SK-N-SH treated with all-trans-retinoic acid at 6 μM for 48 hours (cell line): Measurements from ENCODE around the gene ROBO2.

Experiments used
- ATAC-seq: fragments of 200-7000 bp; cut with Tn5 transposase; 3 replicates; pipeline ENCODE4 v1.9.1; 2020; ENCODE audit warnings: mild to moderate bottlenecking, moderate library complexity
- BACH2 ChIP-seq: fragments of 250-450 bp; sonication (Bioruptor Pico); IDR thresholded peaks from 2 replicates; pipeline ENCODE4 v1.9.0; 2021; ENCODE audit warnings: mild to moderate bottlenecking, borderline replicate concordance
- CSDC2 ChIP-seq: fragments of 250-450 bp; sonication (Bioruptor Pico); IDR thresholded peaks from 2 replicates; pipeline ENCODE4 v1.5.0; 2020; ENCODE audit warnings: mild to moderate bottlenecking, moderate library complexity
- ESRRG ChIP-seq: fragments of 250-450 bp; sonication (Bioruptor Pico); IDR thresholded peaks from 2 replicates; pipeline ENCODE4 v1.6.1; 2021; ENCODE audit warnings: mild to moderate bottlenecking
- GLIS3 ChIP-seq: fragments of 250-450 bp; sonication (Bioruptor Pico); IDR thresholded peaks from 2 replicates; pipeline ENCODE4 v1.5.0; 2020; ENCODE audit warnings: mild to moderate bottlenecking, moderate library complexity
- ISL1 ChIP-seq: fragments of 250-450 bp; sonication (Bioruptor Pico); IDR thresholded peaks from 2 replicates; pipeline ENCODE4 v2.1.2; 2022; ENCODE audit warnings: mild to moderate bottlenecking, moderate library complexity
- OSR1 ChIP-seq: fragments of 250-450 bp; sonication (Bioruptor Pico); IDR thresholded peaks from 2 replicates; pipeline ENCODE4 v1.8.0; 2022; ENCODE audit warnings: moderate library complexity, mild to moderate bottlenecking, inconsistent platforms
- PPARA ChIP-seq: fragments of 250-450 bp; sonication (Bioruptor Pico); IDR thresholded peaks from 2 replicates; pipeline ENCODE4 v1.5.0; 2020; ENCODE audit warnings: mild to moderate bottlenecking, borderline replicate concordance
- RARB ChIP-seq: fragments of 250-450 bp; sonication (Bioruptor Pico); IDR thresholded peaks from 2 replicates; pipeline ENCODE4 v1.8.0; 2021; ENCODE audit warnings: mild to moderate bottlenecking, moderate library complexity
- SNAI2 ChIP-seq: fragments of 250-450 bp; sonication (Bioruptor Pico); IDR thresholded peaks from 2 replicates; pipeline ENCODE4 v1.5.0; 2020; ENCODE audit warnings: mild to moderate bottlenecking, moderate library complexity
- TCF4 ChIP-seq: fragments of 250-450 bp; sonication (Bioruptor Pico); IDR thresholded peaks from 2 replicates; pipeline ENCODE4 v1.8.0; 2021; ENCODE audit warnings: mild to moderate bottlenecking, moderate library complexity, borderline replicate concordance
- TOX ChIP-seq: fragments of 250-450 bp; sonication (Bioruptor Pico); IDR thresholded peaks from 2 replicates; pipeline ENCODE4 v1.8.0; 2021; ENCODE audit warnings: mild to moderate bottlenecking, moderate library complexity, borderline replicate concordance
- ZC3H10 ChIP-seq: fragments of 250-450 bp; sonication (Bioruptor Pico); IDR thresholded peaks from 2 replicates; pipeline ENCODE4 v1.5.1; 2021; ENCODE audit warnings: mild to moderate bottlenecking, moderate library complexity
- ZFP3 ChIP-seq: fragments of 250-450 bp; sonication (Bioruptor Pico); IDR thresholded peaks from 2 replicates; pipeline ENCODE4 v1.5.0; 2020; ENCODE audit warnings: mild to moderate bottlenecking, moderate library complexity
- ZFP30 ChIP-seq: fragments of 450-650 bp; formaldehyde crosslinking; IDR thresholded peaks from 2 replicates; pipeline ENCODE4 v1.5.0; 2022; ENCODE audit warnings: mild to moderate bottlenecking, moderate library complexity
- ZNF565 ChIP-seq: fragments of 450-650 bp; formaldehyde crosslinking; conservative IDR thresholded peaks from 2 replicates; pipeline ENCODE4 v1.5.0; 2020; ENCODE audit warnings: low read depth, mild to moderate bottlenecking, moderate library complexity
- ZNF70 ChIP-seq: fragments of 450-650 bp; formaldehyde crosslinking; IDR thresholded peaks from 2 replicates; pipeline ENCODE4 v1.5.0; 2020; ENCODE audit warnings: mild to moderate bottlenecking, moderate library complexity
- ZNF8 ChIP-seq: fragments of 450-650 bp; formaldehyde crosslinking; IDR thresholded peaks from 2 replicates; pipeline ENCODE4 v1.5.0; 2020; ENCODE audit warnings: mild to moderate bottlenecking, moderate library complexity
- TF ChIP-seq, protein P1 (sequence below): fragments of 250-450 bp; sonication (Bioruptor Pico); IDR thresholded peaks from 2 replicates; pipeline ENCODE4 v1.8.0; 2021; ENCODE audit warnings: low read depth, mild to moderate bottlenecking, moderate library complexity, borderline replicate concordance
- TF ChIP-seq, protein P2 (sequence below): fragments of 250-450 bp; sonication (Bioruptor Pico); IDR thresholded peaks from 2 replicates; pipeline ENCODE4 v1.5.0; 2020; ENCODE audit warnings: mild to moderate bottlenecking, moderate library complexity

The ROBO2 gene

DNA sequence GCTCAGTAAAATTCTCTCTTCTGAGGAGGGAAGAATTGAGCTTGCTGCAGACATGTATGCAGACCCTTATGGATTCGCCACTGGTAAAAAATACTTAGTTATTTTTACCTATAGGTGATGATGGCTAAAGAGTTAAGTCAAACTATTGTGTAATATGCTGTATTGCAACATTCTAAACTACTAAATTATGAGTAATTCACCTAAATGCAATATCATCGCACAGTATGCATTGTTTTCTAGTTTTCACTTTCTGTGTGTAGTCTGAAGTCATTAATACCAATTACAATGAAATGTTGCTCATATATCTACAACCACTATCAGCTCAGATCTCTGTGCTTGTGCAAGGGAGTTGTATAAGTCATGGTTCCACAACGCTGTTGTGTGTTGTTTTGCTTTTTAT is 48.7 kb upstream of the ROBO2 start:
- ATAC-seq: no peak
- TF ChIP-seq ESRRG (CRISPR knock-in tag) (no peak), ISL1 (CRISPR knock-in tag) (peak; percentile 37; the same call in 1 of the 2 replicates)

DNA sequence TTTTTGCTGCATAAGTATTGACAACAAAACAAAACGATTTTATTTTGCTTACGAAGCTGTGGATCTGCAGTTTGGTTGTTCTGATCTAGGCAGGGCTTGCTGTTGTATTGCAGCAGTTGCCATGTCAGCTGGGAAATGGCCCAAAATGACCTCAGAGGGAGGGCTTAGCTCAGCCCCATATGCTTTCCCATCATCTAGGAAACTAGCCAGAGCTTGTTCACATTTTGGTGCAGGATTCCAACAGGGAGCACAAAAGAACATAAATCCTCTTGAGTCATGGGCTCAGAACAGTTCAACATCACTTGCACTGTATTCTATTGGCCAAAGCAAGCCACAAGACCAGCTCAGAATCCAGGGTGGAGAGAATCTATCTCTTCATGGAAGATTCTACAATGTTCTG is 42.2 kb upstream of the ROBO2 start:
- ATAC-seq: no peak
- TF ChIP-seq RARB (CRISPR knock-in tag) (no peak), ZFP30 (no peak), ZC3H10 (CRISPR knock-in tag) (no peak)
- TF ChIP-seq, all 23 proteins: peak for 0

DNA sequence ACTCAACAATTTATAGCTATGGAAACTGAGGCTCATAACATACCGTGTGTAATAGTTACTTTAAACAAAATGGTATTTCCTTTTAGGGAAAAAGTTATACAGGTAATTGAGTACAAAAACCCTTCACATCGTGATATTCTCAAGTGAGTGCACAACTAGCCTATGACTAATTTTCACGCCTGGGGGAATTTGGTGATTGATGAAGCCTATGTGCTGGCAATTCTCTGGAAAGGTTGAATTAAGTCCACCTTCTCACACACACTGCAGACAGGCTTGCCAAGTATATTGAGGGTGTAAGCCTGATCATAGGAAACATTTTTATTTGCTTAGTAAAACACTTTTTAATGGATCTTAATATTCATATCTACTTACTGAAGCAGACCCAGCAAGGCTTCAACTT is 41.3 kb upstream of the ROBO2 start:
- TF ChIP-seq CSDC2 (CRISPR knock-in tag) (no peak), OSR1 (CRISPR knock-in tag) (no peak), TOX (CRISPR knock-in tag) (no peak)
- TF ChIP-seq, protein P1, sequence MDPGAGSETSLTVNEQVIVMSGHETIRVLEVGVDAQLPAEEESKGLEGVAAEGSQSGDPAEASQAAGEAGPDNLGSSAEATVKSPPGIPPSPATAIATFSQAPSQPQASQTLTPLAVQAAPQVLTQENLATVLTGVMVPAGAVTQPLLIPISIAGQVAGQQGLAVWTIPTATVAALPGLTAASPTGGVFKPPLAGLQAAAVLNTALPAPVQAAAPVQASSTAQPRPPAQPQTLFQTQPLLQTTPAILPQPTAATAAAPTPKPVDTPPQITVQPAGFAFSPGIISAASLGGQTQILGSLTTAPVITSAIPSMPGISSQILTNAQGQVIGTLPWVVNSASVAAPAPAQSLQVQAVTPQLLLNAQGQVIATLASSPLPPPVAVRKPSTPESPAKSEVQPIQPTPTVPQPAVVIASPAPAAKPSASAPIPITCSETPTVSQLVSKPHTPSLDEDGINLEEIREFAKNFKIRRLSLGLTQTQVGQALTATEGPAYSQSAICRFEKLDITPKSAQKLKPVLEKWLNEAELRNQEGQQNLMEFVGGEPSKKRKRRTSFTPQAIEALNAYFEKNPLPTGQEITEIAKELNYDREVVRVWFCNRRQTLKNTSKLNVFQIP (CRISPR knock-in tag): no peak
- no peak for ATAC-seq

DNA sequence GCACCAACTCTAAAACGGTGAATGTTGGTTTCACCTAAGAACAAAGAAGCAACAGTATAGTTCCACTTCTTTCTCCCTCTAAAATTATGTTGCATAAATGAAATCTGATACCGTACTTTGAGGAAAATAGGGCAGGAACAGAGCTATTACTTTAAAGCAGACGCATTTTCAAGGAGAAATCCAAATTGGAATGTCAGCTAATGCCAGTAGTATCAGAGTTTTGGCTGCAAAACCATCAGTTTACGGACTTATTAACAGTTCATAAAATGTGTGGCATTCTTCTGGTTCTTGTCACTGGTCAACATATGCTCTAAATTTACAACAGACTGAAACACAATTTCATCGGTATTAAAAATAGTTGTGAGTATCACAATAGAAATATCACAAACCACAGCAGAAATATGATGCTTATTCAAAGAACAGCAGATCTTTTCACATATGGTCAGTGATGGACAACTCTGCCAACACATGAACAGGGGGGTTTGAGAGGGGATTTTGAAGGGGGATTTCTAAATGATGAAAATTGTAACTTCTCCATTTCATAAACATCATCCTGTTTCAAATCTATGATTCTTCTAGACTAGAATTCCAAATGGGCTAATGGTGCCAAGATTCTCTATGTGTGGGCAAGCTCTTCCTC is 38.7 kb upstream of the ROBO2 start:
- TF ChIP-seq, protein P1 (CRISPR knock-in tag): no peak
- TF ChIP-seq GLIS3 (CRISPR knock-in tag): no peak
- no peak for TF ChIP-seq PPARA
- no peak for TF ChIP-seq OSR1 (CRISPR knock-in tag)
- no peak for TF ChIP-seq ESRRG (CRISPR knock-in tag)
- TF ChIP-seq BACH2 (CRISPR knock-in tag): no peak
- TF ChIP-seq CSDC2 (CRISPR knock-in tag): no peak
- TF ChIP-seq RARB (CRISPR knock-in tag): no peak
- no peak for TF ChIP-seq ZNF565 (CRISPR knock-in tag)
- no peak for TF ChIP-seq ZNF70 (CRISPR knock-in tag)
- TF ChIP-seq ZFP30: no peak
- no peak for ATAC-seq

DNA sequence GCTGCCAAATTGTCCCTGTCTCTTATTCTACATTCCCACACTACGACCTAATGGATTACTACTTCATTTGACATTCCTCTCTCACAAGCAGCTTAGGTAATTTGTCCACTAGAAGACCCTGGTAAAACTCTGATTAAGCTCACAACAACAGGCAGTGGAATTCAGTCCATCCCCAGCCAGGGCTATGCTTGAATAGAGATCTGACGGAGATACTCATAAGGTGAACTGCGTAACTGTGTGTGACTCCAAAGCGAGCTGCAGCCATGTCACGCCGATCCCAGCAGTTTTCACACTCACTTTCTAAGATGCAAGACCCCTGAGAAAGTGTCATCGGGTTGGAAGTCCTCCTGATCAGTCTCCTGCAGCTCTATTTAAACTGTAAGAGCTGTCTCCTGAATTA is 25.7 kb upstream of the ROBO2 start:
- ATAC-seq: no peak
- TF ChIP-seq ZNF565 (CRISPR knock-in tag): no peak
- no peak for TF ChIP-seq SNAI2 (CRISPR knock-in tag)
- TF ChIP-seq, protein P2, sequence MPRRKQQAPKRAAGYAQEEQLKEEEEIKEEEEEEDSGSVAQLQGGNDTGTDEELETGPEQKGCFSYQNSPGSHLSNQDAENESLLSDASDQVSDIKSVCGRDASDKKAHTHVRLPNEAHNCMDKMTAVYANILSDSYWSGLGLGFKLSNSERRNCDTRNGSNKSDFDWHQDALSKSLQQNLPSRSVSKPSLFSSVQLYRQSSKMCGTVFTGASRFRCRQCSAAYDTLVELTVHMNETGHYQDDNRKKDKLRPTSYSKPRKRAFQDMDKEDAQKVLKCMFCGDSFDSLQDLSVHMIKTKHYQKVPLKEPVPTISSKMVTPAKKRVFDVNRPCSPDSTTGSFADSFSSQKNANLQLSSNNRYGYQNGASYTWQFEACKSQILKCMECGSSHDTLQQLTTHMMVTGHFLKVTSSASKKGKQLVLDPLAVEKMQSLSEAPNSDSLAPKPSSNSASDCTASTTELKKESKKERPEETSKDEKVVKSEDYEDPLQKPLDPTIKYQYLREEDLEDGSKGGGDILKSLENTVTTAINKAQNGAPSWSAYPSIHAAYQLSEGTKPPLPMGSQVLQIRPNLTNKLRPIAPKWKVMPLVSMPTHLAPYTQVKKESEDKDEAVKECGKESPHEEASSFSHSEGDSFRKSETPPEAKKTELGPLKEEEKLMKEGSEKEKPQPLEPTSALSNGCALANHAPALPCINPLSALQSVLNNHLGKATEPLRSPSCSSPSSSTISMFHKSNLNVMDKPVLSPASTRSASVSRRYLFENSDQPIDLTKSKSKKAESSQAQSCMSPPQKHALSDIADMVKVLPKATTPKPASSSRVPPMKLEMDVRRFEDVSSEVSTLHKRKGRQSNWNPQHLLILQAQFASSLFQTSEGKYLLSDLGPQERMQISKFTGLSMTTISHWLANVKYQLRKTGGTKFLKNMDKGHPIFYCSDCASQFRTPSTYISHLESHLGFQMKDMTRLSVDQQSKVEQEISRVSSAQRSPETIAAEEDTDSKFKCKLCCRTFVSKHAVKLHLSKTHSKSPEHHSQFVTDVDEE (CRISPR knock-in tag): no peak
- no peak for TF ChIP-seq ZC3H10 (CRISPR knock-in tag)
- TF ChIP-seq, protein P1 (CRISPR knock-in tag): no peak
- no peak for TF ChIP-seq ZNF8
- TF ChIP-seq PPARA: no peak
- TF ChIP-seq ESRRG (CRISPR knock-in tag): no peak
- no peak for TF ChIP-seq BACH2 (CRISPR knock-in tag)
- TF ChIP-seq ISL1 (CRISPR knock-in tag): no peak
- no peak for TF ChIP-seq TOX (CRISPR knock-in tag)
- TF ChIP-seq RARB (CRISPR knock-in tag): no peak
- TF ChIP-seq ZFP3 (CRISPR knock-in tag): no peak
- no peak for TF ChIP-seq TCF4 (CRISPR knock-in tag)
